ENCODE measurements around the gene DMKN. TPM values are rescaled to one million over a fixed set of nuclear protein-coding genes. Genes with fewer than 3 reads are reported as not detected.

Gene DMKN
- total and polyA plus RNA-seq, 2 donors from 2014 or later, result 137 to 150 TPM

DNA sequence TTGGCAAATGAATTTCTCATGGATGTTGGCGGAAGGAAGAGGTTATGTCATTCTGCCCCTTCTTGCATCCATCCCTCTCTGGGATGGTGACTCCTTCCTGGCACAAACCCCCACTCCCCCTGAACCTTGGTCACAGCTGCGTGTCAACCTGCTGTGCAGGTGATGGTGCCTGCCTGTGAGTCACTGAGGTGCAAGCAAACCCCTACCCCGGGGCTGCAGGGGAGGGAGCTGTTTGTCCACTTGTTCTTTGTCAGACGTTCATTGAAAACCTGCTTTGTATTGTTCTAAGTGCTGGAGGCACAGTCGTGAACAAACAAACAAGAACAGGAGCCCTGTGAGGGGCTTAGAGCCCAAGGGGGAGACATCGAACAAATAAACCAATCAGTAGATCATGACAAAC, 17.8 kb upstream of the DMKN start:
- DNase-seq, result no peak
- Histone ChIP-seq H3K9me3 (ENCODE audit: control insufficient read depth in 2 of 3, insufficient read depth in 1 of 3, low read length in 3 of 3) (no peaks in the 10 kb centered on the region), H3K9ac (ENCODE audit: low read length in 3 of 3) (no peak overlapping the region), H3K4me3 (ENCODE audit: low read length in 3 of 3) (no peak overlapping the region), H3K27me3 (ENCODE audit: control insufficient read depth, insufficient read depth, low read length) (no peaks in the 10 kb centered on the region), H3K36me3 (ENCODE audit: control insufficient read depth in 2 of 3, insufficient read depth in 3 of 3, low read length in 3 of 3) (no peaks in the 10 kb centered on the region), H3K4me1 (ENCODE audit: control insufficient read depth in 2 of 3, insufficient read depth in 2 of 3, low read depth in 1 of 3, low read length in 3 of 3) (no peaks in the 10 kb centered on the region), H3K27ac (ENCODE audit: low read depth in 2 of 2, low read length in 2 of 2) (no peak overlapping the region)
- intact Hi-C loops (cut with DNase I), result no loop called here
- no peak for FAIRE-seq
- TF ChIP-seq, protein P1, sequence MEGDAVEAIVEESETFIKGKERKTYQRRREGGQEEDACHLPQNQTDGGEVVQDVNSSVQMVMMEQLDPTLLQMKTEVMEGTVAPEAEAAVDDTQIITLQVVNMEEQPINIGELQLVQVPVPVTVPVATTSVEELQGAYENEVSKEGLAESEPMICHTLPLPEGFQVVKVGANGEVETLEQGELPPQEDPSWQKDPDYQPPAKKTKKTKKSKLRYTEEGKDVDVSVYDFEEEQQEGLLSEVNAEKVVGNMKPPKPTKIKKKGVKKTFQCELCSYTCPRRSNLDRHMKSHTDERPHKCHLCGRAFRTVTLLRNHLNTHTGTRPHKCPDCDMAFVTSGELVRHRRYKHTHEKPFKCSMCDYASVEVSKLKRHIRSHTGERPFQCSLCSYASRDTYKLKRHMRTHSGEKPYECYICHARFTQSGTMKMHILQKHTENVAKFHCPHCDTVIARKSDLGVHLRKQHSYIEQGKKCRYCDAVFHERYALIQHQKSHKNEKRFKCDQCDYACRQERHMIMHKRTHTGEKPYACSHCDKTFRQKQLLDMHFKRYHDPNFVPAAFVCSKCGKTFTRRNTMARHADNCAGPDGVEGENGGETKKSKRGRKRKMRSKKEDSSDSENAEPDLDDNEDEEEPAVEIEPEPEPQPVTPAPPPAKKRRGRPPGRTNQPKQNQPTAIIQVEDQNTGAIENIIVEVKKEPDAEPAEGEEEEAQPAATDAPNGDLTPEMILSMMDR (IDR thresholded peaks at IDR 0.05; ENCODE audit: borderline replicate concordance, extremely low read depth, insufficient read depth), result no peak

DNA sequence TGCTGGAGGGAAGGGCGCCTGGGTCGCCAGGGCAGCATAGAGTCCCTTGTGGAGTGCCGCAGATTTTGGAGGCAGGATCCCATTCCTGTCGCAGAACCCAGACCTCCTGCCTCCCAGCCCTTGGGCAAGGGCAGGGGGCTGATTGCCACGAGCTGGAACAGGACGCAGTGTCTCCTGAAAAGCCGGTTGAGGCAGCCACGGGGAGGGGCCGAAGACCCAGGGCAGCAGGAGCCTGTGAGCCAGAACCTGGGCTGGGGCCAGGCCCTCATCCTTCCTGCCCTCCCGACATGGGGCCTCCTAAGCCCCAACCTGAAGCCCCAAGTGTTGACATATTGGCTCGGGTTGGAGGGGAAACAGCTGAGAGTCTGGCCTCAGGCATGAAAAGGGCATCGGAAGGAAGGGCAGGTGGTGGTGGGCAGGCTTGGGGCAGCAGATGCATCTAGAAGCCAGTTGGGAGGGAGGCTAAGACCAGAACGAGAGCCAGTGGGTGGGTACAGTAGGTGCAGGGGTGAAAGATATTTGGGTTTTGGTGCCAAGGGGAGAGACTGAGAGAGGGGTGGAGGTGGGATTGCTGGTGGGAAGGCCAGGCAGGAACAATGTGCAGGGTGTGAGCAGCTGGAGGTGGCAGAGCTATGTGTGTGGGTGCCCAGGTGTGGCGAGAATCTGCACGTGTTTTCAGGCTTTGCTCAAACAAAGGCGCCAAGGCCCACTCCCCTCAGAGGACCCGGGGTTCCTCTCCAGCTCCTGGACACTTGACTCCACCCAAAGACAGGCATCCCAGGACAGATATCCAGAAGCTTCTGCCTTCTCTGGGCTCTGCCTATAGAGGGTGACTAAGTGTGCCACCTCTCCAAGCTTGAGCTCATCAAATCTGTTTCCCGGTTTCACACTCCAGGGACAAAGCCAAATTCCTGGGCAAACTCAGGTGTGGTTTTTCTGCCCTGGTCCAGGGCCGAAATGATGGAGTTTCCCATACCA, 16.1 kb upstream of the DMKN start:
- TF ChIP-seq, protein P1 (IDR thresholded peaks at IDR 0.05; ENCODE audit: borderline replicate concordance, extremely low read depth, insufficient read depth), result no peak
- no peak for DNase-seq
- intact Hi-C loops (cut with DNase I), result no loop called here
- no peak overlapping the region for H3K27ac ChIP-seq (ENCODE audit: low read depth in 2 of 2, low read length in 2 of 2)
- H3K27me3 ChIP-seq (ENCODE audit: control insufficient read depth, insufficient read depth, low read length), result no peaks in the 10 kb centered on the region
- H3K4me1 ChIP-seq (ENCODE audit: control insufficient read depth in 2 of 3, insufficient read depth in 2 of 3, low read depth in 1 of 3, low read length in 3 of 3), result no peaks in the 10 kb centered on the region
- no peaks in the 10 kb centered on the region for H3K36me3 ChIP-seq (ENCODE audit: control insufficient read depth in 2 of 3, insufficient read depth in 3 of 3, low read length in 3 of 3)
- no peak for FAIRE-seq
- no peak overlapping the region for H3K9ac ChIP-seq (ENCODE audit: low read length in 3 of 3)
- H3K4me3 ChIP-seq (ENCODE audit: low read length in 3 of 3), result no peak overlapping the region
- H3K9me3 ChIP-seq (ENCODE audit: control insufficient read depth in 2 of 3, insufficient read depth in 1 of 3, low read length in 3 of 3), result no peaks in the 10 kb centered on the region

DNA sequence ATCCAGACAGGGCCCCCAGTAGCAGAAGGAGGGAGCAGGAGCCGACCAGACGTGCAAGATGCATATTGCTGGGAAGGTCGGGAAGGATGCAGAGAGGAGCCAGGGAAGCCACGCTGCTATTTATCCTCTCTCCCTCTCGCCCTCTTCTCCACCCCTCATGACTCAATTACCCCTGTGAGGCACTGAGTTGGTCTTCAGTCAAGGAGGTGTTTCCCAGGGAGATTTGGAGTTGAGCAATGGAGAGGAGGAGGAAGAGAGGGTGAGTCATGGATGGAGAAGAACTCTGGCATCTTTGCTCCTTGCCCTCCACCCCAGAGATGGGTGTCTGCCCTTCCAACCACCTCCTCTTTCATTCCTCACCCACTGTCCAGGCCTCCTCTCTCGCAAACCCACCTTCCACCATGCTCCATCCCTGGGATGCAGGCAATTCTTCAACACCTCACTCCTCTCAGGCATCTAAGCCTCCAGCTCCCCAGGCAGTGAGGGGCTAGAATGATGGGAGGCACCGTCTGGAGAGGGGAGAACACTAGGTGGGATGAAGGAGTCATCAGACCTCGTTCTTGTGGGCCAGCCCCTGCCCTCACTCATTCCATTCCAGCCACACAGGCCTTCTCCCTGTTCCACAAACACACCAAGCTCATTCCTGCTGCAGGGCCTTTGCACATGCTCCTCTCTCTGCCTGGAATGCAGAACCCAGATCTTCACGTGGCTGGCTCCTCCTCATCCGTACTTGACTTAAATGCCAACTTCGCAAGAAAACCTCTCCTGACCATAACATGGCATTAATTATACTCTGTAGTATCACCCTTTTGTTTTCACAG, 15.0 kb upstream of the DMKN start, which contains the start of gene SBSN:
TSS of gene SBSN (minus strand) at position 94 of the 821 bp plus-strand sequence. CDS start at position 64, 30 bp downstream.
- Histone ChIP-seq H3K4me1 (ENCODE audit: control insufficient read depth in 2 of 3, insufficient read depth in 2 of 3, low read depth in 1 of 3, low read length in 3 of 3) (no peaks in the 10 kb centered on the region), H3K9me3 (ENCODE audit: control insufficient read depth in 2 of 3, insufficient read depth in 1 of 3, low read length in 3 of 3) (no peaks in the 10 kb centered on the region), H3K4me3 (ENCODE audit: low read length in 3 of 3) (no peak within 1 kb of the TSS), H3K9ac (ENCODE audit: low read length in 3 of 3) (no peak within 1 kb of the TSS), H3K27me3 (ENCODE audit: control insufficient read depth, insufficient read depth, low read length) (no peaks in the 10 kb centered on the region), H3K27ac (ENCODE audit: low read depth in 2 of 2, low read length in 2 of 2) (no peak within 1 kb of the TSS), H3K36me3 (ENCODE audit: control insufficient read depth in 2 of 3, insufficient read depth in 3 of 3, low read length in 3 of 3) (no peaks in the 10 kb centered on the region)
- DNase-seq (no peak), FAIRE-seq (no peak)
- TF ChIP-seq, protein P1 (IDR thresholded peaks at IDR 0.05; ENCODE audit: borderline replicate concordance, extremely low read depth, insufficient read depth), result no peak
- intact Hi-C loops (cut with DNase I), result no loop called here
